HG02588 (cell line): ENCODE data around the gene DOHH.

Experiments
- ATAC-seq: cut with Tn5 transposase; IDR thresholded peaks from one replicate; pipeline ENCODE4 v1.9.1; 2021; ENCODE audit warnings: mild to moderate bottlenecking, moderate library complexity; ENCODE audit not compliant: unreplicated experiment

Gene DOHH

GRCh38 chr19:3479177-3479833 is 21.2 kb downstream of the DOHH start:
- no peak for ATAC-seq

- ATAC-seq, result no peak
These were observed 21.9 kb downstream of the DOHH start for GRCh38 chr19:3478409-3479176.

- ATAC-seq, result no peak
These were observed 22.5 kb downstream of the DOHH start for GRCh38 chr19:3477951-3478350.

GRCh38 chr19:3477506-3477905 is 23.0 kb downstream of the DOHH start:
- ATAC-seq, result no peak

DNA sequence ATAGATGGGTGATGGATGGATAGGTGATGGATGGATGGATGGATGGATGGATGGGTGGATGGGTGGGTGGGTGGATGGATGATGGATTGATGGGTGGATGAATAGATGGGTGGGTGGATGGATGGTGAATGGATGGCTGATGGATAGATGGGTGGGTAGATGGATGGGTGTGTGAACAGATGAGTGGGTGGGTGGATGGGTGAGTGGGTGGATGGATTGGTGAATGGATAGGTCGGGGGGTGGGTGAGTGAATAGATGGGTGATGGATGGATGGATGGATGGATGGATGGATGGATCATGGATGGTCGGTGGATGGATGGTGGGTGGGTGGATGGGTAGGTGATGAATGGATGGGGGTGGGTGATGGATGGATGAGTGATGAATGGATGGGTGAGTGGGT is 23.6 kb downstream of the DOHH start:
- ATAC-seq, result no peak

DNA sequence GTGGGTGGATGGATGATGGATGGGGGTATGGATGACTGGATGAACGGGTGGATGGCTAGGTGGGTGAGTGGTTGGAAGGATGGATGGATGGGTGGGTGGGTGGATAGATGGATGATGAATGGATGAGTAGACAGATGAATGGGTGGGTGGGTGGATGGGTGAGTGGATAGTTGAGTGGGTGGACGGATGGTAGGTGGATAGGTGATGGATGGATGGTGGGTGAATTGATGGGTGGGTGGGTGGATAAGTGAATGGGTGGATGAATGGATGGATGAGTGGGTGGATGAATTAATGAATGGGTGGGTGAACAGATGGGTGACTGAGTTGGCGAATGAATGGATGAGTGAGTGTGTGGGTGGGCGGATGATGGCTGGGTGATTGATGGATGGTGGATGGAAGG is 25.0 kb downstream of the DOHH start:
- no peak for ATAC-seq

GRCh38 chr19:3474614-3475013 is 25.9 kb downstream of the DOHH start:
- no peak for ATAC-seq

DNA sequence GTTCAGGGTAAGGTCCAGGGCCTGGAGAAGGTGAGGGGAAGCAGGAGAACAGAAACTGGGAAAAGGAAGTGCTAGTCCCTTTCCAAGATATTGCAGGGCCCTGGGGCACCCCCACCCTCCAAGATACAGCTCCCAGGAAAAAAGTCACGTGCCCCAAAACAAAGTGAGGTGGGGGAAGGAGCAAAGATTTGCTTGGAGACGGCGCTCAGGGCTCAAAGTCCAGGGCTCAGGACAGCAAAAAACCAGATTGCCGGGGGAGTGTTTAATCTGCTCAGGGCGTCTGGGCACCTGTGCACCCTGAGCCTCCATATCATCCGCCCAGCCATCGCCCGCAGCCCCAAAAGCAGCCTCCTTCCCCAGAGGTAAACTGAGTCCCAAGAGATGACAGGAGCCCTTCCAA is 26.5 kb downstream of the DOHH start:
- no peak for ATAC-seq

DNA sequence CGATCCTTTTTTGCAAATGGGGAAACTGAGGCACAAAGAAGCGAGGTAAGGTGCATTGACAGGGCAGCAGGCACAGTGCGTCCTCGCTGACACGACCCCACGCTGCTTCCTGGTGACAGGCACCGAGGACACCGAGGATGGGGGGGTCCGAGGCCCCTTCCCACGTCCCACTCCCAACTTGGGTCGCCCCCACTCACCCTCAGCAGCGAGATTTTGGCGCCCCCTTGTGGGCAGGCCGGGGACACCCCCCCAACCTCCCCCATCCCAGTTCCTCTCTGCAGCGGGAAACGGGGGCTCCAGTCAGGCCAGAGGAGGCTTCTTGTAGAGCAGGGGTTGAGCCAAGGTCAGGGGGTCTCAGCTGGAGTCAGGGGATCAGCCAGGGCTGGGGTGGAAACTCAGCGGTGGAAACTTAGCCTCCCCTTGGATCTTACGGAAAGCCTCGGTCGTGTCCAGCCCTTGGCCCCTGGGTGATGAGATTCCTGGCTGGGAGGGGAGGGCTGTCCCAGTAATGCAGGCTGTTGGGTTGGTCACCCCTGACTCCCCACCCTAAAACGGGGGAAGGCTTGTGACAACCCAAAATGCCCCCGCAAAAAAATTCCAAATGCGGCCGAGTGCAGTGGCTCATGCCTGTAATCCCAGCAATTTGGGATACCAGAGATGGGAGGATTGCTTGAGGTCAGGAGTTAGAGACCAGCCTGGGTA is 28.4 kb downstream of the DOHH start:
- ATAC-seq, result no peak

DNA sequence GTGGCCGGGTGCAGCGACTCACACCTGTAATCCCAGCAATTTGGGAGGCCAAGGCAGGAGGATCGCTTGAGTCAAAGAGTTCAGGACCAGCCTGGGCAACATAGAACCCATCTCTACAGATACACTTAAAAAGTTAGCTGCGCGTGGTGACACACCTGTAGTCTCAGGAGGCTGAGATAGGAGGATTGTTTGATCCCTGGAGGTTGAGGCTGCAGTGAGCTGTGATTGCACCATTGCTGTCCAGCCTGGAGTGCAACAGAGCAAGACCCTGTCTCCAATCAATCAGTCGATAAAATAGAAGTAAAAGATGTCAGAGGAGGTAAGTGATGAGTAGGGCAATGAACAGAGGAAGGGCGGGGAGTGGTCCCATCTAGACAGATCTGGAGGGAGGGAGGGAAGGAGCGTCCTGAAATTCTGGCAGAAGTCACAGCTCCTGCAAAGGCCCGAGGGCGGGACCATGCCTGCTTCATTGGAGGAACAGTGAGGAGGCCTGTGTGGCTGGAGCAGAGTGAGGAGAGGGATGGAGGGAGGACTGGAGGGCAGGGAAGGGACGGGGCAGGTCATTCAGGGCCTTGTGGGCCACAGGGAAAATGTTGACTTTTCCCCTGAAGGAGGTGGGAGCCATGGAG is 29.9 kb downstream of the DOHH start:
- ATAC-seq, result no peak

DNA sequence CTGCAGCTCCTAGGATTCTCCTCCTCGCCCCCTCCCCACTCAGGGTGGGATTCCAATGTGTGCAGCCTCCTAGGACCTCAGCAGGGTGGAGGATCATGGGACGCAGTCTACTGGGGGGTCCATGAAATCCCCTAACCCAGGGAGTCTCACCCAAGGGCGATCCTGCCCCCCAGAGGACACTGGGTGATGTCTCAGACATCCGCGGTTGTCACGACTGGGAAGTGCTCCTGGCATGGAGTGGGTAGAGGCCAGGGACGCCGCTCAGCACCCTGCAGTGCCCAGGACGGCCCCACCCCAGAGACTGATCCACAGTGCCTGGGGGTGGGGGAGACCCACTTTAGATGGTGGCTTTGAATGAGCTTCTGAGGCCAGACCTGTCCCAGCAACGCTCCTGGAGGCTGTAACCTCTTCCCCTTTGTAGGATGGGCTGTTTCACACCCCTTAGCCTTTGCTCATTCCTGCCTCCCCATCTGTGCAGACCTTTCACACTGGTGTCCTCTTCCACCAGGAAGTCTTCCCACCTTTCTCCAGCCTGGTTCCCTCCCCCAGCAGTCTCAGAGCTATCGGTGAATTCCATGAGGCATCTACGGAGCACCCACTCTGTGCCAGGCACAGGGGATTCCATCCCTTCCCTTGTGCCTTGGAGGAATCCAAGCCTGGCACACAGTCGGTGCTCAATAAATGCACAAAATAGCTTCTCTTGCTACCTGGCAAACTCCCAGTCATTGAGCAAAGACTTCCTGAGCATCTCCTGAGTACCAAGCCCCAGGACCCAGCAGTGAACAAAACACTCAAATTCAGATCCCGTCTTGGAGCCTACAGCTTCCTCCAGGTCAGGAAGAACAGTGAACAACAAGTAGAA is 30.6 kb downstream of the DOHH start:
- ATAC-seq, result no peak

DNA sequence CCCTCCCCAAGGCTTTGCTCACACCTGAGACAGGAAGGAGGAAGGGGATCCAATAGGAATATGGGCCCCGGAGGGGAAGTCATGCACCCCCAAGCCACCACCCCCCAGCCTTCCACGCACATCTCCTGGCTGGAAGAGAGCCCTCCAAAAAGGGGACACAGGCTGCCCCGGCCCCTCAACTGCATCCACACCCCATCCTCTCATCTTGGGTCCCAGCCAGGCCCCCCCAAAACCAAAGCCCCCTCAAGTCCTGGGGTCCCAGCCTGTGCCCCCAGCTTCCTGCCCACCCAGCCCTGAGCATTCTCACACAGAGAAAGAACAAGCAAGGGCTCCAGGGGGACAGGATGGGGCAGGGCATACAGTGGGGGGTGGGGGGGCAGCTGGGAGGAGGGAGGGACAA is 32.3 kb downstream of the DOHH start:
- no peak for ATAC-seq

- no peak for ATAC-seq
These were observed 32.9 kb downstream of the DOHH start for GRCh38 chr19:3467437-3468198.

GRCh38 chr19:3466635-3467034 is 33.8 kb downstream of the DOHH start:
- no peak for ATAC-seq

- no peak for ATAC-seq
These were observed 34.9 kb downstream of the DOHH start for GRCh38 chr19:3465552-3465951.

DNA sequence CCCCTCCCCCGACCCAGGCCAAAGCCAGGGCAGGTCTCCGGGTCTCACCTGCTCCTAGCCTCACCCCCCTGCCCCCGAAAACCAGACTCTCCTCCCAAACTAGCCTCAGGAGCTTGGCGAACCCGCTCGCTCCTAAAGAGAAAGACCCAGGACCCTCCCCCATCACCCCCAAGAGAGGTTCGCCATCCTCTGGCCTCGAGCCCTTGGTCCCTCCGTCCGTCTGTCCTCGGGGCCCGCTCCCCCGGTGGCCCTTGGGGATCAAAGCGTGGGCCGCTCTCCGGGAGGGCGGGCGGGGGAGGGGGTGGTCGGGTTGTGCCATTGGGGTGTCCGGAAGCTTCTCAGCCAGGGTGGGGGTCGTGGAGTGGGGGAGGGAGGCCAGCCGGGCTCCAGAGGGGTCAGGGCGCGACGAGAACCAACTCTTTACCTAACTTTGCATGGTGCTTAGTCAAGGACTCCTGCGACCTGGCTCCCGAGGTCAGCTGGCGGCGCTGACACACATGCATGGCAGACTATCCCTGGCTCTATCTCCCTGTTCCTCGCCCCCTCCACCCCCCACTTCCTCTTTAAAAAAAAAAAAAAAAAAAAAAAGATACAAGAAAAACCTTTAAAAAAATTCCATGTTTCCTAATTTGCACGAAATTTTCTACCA is 35.8 kb downstream of the DOHH start:
- ATAC-seq, result no peak

- no peak for ATAC-seq
These were observed 36.5 kb downstream of the DOHH start for GRCh38 chr19:3463714-3464586.

- no peak for ATAC-seq
These were observed 37.3 kb downstream of the DOHH start for GRCh38 chr19:3462991-3463713.
